Mucosa of descending colon (tissue), 3 donors: ENCODE results near the gene PITHD1. TPM values are rescaled to one million over a fixed set of nuclear protein-coding genes. Genes with fewer than 3 reads are reported as not detected.
A peak's percentile ranks its signal among the peaks of the same experiment; 100 is the strongest.
"Not testable (repeated sequence)": the region's sequence is repeated elsewhere in the genome, so short reads cannot be mapped to it uniquely, and the experiment has no call there.

Source experiments
- ATAC-seq: fragments of 200-7000 bp; cut with Tn5 transposase; one replicate; pipeline ENCODE4 v1.9.1; 2020; ENCODE audit warnings: mild to moderate bottlenecking, moderate library complexity
- DNase-seq, 3 donors: peaks; one replicate each; pipeline ENCODE4 v3.0.0-alpha.2; 2020
- H3K36me3 ChIP-seq: fragments of 200-600 bp; one replicate; pipeline ENCODE4 v1.8.0; 2021; ENCODE audit warnings: low read depth, mild to moderate bottlenecking
- H3K4me1 ChIP-seq: fragments of 200-600 bp; one replicate; pipeline ENCODE4 v1.8.0; 2021; ENCODE audit warnings: low read depth, mild to moderate bottlenecking
- H3K4me3 ChIP-seq: fragments of 200-600 bp; one replicate; pipeline ENCODE4 v1.8.0; 2021; ENCODE audit warnings: mild to moderate bottlenecking
- H3K9me3 ChIP-seq: fragments of 200-600 bp; one replicate; pipeline ENCODE4 v1.8.0; 2021; ENCODE audit warnings: mild to moderate bottlenecking
- CTCF ChIP-seq: fragments of 200-600 bp; IDR thresholded peaks from one replicate; pipeline ENCODE4 v1.8.0; 2022; ENCODE audit warnings: antibody characterized with exemption, mild to moderate bottlenecking
- intact Hi-C, 2 donors: fragments of 100-400 bp; cut with DNase I in 1 of 2; cut with micrococcal nuclease in 1 of 2; formaldehyde crosslinking; loops; one replicate each; pipeline versions ENCODE4 v1.11.0 to v1.11.1; 2022; cut with DNase I, micrococcal nuclease
- total RNA-seq, 3 donors: library from RNA; stranded (reverse); fragmentation: NEBNext Ultra II Directional in 2 of 3; extraction: Animal tissue kit (Norgen Biotek cat#: 25700) in 2 of 3; gene quantifications; one replicate each; pipeline versions ENCODE4 v1.2.1 to v1.2.4, GENCODE V29; 2021 to 2023
- donor health status: DM: no; HTN: no; CAD: no; lungs with moderate emphysema.
- donor health status: DM: no; HTN: no; CAD: no.
- donor health status: DM: no; HTN: yes; CAD: no.

Gene PITHD1
- total RNA-seq, 3 donors from 2014 or later, result 38.9 to 53.2 (median 39.6) TPM

DNA sequence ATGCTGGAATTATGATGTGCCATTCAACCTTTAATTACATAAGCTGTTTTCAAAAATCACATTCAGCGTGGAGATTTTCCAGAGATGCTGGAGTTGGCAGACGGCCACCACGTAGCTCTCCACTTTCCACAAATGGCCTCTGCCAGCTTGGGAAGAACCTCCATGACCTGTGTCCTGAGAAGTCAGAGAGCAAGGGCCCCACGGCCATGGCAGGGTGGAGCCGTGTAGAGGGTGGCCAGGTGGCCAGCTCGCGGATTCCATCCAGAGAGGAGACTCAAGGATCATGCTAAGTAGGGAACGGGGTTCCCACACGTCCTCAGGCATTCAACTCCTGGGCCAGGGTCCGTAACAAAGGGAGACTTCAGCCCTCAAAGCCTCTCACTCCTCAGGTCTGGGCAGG is 23.7 kb downstream of the PITHD1 start:
- intact Hi-C loops, result loop anchor here in 1 of 2 donors (10.0 kb wide), 1 partner anchor 223 kb away; no protein-coding TSS in a partner anchor
- ATAC-seq (no peak), DNase-seq (peak in 2 of 3 donors; percentile 43 to 60)
- H3K9me3 ChIP-seq, result no peaks in the 10 kb centered on the region
- no peak for TF ChIP-seq CTCF
- H3K36me3 ChIP-seq, result no peaks in the 10 kb centered on the region
- no peak overlapping the region for H3K4me3 ChIP-seq
- H3K4me1 ChIP-seq, result peaks cover 23% of the 10 kb centered on the region

GRCh38 chr1:23802809-23803342 is 24.7 kb downstream of the PITHD1 start:
- not testable (repeated sequence) for ATAC-seq, H3K4me3 ChIP-seq, DNase-seq, H3K36me3 ChIP-seq, H3K9me3 ChIP-seq
- intact Hi-C loops, result loop anchor here in 1 of 2 donors (10.0 kb wide), 1 partner anchor 222 kb away; no protein-coding TSS in a partner anchor
- peaks cover 17% of the 10 kb centered on the region for H3K4me1 ChIP-seq

DNA sequence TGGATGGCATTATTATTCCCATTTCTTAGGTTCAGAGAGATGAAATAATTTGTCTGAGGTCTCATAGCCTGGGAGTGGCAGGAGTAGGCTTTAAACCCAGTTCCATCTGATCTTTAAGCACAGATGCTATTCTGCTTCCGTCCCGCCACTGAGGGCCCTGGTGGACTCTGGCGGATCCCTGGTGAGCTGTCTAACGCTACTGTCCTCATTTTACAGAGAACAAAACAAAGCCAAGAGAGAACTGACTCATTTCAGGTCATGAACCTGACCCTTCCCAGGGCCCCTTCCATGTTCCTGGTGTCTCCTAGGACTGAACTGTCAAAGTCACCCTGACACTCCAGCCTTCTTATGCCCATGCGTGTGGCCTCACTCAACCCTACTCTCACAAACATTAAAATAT is 25.5 kb downstream of the PITHD1 start:
- intact Hi-C loops, result loop anchor here in 1 of 2 donors (10.0 kb wide), 1 partner anchor 221 kb away; no protein-coding TSS in a partner anchor
- no peak for ATAC-seq
- H3K36me3 ChIP-seq, result no peaks in the 10 kb centered on the region

DNA sequence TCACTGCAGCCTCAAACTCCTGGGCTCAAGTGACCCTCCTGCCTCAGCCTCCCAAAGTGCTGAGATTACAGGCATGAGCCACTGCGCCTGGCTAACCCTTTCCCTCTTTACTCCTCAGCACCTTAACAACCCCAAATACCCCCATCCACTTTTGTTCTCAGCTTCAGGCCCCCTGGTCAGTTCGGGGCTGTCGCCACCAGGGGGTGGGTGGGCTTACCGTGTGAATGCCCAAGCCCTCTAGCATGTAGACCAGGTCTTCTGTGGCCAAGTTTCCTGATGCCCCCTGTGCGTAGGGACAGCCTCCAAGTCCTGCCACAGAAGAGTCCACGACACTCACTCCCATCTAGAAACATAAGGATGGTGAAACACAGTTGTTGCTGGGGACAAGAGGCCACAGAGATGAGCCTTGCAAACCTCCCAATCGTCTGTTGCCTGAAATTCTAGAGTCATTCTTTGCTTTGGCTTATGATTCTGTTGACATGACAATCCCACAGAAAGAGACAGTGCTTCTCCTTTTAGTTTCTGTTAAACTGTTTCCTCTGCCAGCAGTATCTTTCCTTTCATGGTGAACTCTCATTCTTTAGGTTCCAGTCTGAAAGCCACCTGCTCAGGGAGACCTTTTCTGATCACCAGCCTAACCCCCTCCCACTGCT is 26.1 kb downstream of the PITHD1 start:
- TF ChIP-seq CTCF, result no peak
- ATAC-seq, result no peak
- intact Hi-C loops, result loop anchor here in 1 of 2 donors (10.0 kb wide), 1 partner anchor 220 kb away; no protein-coding TSS in a partner anchor
- Histone ChIP-seq H3K36me3 (no peaks in the 10 kb centered on the region), H3K4me1 (peaks cover 13% of the 10 kb centered on the region), H3K4me3 (no peak overlapping the region), H3K9me3 (no peaks in the 10 kb centered on the region)
- DNase-seq, result no peak

More for the DNA sequence above, 25.5 kb downstream of the PITHD1 start:
- TF ChIP-seq CTCF, result no peak
- no peak for DNase-seq
- Histone ChIP-seq H3K9me3 (no peaks in the 10 kb centered on the region), H3K4me3 (no peak overlapping the region), H3K4me1 (peaks cover 16% of the 10 kb centered on the region)

DNA sequence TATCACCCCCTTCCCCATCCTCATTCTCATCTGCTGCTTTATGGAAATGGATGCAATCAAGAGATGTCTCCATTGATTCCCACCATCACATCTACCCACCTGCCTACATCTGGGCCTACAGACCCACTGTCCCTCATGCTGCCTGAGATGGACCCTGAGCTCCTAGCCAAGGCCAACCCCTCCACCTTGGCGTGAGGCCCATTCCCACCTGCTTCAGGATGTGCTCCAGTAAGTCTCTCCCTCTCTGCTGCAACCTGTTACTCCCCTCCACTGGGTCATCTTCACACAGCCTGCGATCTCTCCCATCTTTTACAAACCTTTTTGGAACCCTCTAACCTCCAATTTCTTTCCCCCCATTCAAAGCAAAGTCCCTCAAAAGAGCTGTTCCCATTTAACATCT is 26.8 kb downstream of the PITHD1 start:
- no peak for TF ChIP-seq CTCF
- H3K9me3 ChIP-seq, result no peaks in the 10 kb centered on the region
- no peak overlapping the region for H3K4me3 ChIP-seq
- ATAC-seq (no peak), DNase-seq (no peak)
- H3K4me1 ChIP-seq, result peaks cover 9% of the 10 kb centered on the region
- intact Hi-C loops, result loop anchor here in 1 of 2 donors (10.0 kb wide), 1 partner anchor 220 kb away; no protein-coding TSS in a partner anchor
- no peaks in the 10 kb centered on the region for H3K36me3 ChIP-seq

GRCh38 chr1:23806280-23806679 is 28.1 kb downstream of the PITHD1 start:
- Histone ChIP-seq H3K36me3 (no peaks in the 10 kb centered on the region), H3K9me3 (no peaks in the 10 kb centered on the region), H3K4me1 (peaks cover 18% of the 10 kb centered on the region), H3K4me3 (no peak overlapping the region)
- intact Hi-C loops, result loop anchor here in 1 of 2 donors (10.0 kb wide), 1 partner anchor 219 kb away; no protein-coding TSS in a partner anchor
- TF ChIP-seq CTCF, result no peak
- ATAC-seq, result no peak
- peak in 1 of 3 donors; percentile 16 for DNase-seq
